Right lobe of liver (tissue), 4 donors: ENCODE measurements around the gene TNFSF15.

Experiments used
- CTCF ChIP-seq, 4 donors: fragments of 200-600 bp in 3 of 4; fragments of 450-650 bp in 1 of 4; IDR thresholded peaks; one replicate each; pipeline versions ENCODE4 v1.5.1 to v1.8.0; 2016 to 2022; ENCODE audit warnings: antibody characterized with exemption in 4 of 4, mild to moderate bottlenecking in 2 of 4
- POLR2A ChIP-seq: fragments of 450-650 bp; IDR thresholded peaks from one replicate; pipeline ENCODE4 v1.6.1; 2017; ENCODE audit warnings: antibody characterized with exemption, mild to moderate bottlenecking
- donor health status: DM: no; HTN: no; CAD: no.
- donor health status: DM: no; HTN: no; CAD: no.
- donor health status: DM: no; HTN: yes; CAD: no.

DNA sequence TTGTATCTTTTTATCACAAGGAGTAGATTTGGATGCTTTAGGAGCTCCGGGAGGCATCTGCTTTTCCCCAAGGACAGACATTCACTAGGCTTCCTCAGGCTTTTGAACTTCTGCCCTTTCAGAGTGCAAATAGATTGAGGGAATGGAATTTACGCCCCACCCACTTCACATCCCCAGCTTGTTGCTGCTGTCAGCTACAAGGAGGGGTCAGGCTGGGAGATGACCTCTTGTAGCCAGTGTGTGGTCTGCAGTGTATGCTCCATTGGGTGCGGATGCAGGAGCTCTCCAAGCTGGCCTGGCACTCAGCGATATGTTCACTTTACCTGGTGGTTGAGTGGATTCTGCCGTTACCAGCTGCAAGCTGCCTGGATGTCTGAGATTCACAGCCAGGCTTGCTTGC lies 6.4 kb downstream of the TNFSF15 start:
- TF ChIP-seq CTCF (IDR thresholded peaks at IDR 0.05): no peak
- TF ChIP-seq POLR2A: no peak
